ENCODE data around the gene CNNM4.
A peak's percentile ranks its signal among the peaks of the same experiment; 100 is the strongest.

Gene CNNM4

DNA sequence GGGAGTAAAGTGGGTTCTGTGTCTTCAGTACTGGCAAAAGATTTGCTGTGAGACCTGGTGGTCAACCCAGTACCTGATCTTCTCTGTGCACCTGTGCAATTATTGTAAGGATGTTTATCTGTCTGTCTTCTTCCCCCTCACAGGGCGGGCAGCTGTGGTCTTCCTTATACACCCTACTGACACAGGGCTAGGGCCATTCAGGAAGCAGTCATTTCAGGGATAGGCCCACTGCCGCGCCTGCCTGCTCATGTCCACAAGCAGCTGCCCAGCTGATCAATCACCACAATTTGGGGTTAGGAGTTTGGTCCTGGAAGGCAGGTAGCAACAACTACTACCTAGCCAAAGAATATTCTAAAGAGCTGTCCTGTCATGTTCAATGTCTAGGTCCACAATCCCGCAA lies 1.2 kb upstream of the CNNM4 start (continued):
- TF ChIP-seq ZNF670 (tag by site-specific recombination; IDR thresholded peaks at IDR 0.05; ENCODE audit: low read depth) = no peak
- TF ChIP-seq OSR2 (tag by site-specific recombination; IDR thresholded peaks at IDR 0.05) = no peak
- no peak for TF ChIP-seq TRIM28 (IDR thresholded peaks at IDR 0.05; ENCODE audit: borderline replicate concordance, low read length)
- no peak for TF ChIP-seq ZNF140 (tag by site-specific recombination; IDR thresholded peaks at IDR 0.05)
- no peak for TF ChIP-seq ZNF433 (tag by site-specific recombination; IDR thresholded peaks at IDR 0.05; ENCODE audit: low read depth)
- TF ChIP-seq ZNF560 (tag by site-specific recombination; IDR thresholded peaks at IDR 0.05; ENCODE audit: borderline replicate concordance) = no peak
- TF ChIP-seq, protein P1, sequence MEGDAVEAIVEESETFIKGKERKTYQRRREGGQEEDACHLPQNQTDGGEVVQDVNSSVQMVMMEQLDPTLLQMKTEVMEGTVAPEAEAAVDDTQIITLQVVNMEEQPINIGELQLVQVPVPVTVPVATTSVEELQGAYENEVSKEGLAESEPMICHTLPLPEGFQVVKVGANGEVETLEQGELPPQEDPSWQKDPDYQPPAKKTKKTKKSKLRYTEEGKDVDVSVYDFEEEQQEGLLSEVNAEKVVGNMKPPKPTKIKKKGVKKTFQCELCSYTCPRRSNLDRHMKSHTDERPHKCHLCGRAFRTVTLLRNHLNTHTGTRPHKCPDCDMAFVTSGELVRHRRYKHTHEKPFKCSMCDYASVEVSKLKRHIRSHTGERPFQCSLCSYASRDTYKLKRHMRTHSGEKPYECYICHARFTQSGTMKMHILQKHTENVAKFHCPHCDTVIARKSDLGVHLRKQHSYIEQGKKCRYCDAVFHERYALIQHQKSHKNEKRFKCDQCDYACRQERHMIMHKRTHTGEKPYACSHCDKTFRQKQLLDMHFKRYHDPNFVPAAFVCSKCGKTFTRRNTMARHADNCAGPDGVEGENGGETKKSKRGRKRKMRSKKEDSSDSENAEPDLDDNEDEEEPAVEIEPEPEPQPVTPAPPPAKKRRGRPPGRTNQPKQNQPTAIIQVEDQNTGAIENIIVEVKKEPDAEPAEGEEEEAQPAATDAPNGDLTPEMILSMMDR (tag by site-specific recombination; IDR thresholded peaks at IDR 0.05) = no peak
- no peak for TF ChIP-seq ZNF354C (tag by site-specific recombination; IDR thresholded peaks at IDR 0.05; ENCODE audit: borderline replicate concordance, low read depth)
- TF ChIP-seq ZNF621 (tag by site-specific recombination; IDR thresholded peaks at IDR 0.05) = no peak
- TF ChIP-seq ZNF292 (tag by site-specific recombination; IDR thresholded peaks at IDR 0.05; ENCODE audit: borderline replicate concordance, low read depth) = no peak

DNA sequence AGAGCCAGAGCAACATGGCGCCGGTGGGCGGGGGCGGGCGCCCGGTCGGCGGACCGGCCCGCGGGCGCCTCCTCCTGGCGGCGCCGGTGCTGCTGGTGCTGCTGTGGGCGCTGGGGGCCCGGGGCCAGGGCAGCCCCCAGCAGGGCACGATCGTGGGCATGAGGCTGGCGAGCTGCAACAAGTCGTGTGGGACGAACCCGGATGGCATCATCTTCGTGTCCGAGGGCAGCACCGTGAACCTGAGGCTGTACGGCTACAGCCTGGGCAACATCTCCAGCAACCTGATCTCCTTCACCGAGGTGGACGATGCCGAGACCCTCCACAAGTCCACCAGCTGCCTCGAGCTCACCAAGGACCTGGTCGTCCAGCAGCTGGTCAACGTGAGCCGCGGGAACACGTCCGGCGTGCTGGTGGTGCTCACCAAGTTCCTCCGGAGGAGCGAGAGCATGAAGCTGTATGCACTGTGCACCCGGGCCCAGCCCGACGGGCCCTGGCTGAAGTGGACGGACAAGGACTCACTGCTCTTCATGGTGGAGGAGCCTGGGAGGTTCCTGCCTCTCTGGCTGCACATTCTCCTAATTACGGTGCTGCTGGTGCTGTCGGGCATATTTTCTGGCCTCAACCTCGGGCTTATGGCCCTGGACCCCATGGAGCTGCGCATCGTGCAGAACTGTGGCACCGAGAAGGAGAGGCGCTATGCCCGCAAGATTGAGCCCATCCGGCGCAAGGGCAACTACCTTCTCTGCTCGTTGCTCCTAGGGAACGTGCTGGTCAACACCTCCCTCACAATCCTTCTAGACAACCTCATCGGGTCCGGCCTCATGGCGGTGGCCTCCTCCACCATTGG lies 507 bp downstream of the CNNM4 start:
- peaks cover 14% of the 10 kb centered on the region for H3K4me1 ChIP-seq (ENCODE audit: control insufficient read depth, insufficient read depth, low read length)
- H3K4me3 ChIP-seq (ENCODE audit: low read depth, low read length) = peak overlapping the region; percentile 73
- H3K9me3 ChIP-seq (ENCODE audit: control insufficient read depth, insufficient read depth, low read depth, low read length) = no peaks in the 10 kb centered on the region
- H3K36me3 ChIP-seq (ENCODE audit: control insufficient read depth in 2 of 2, insufficient read depth in 1 of 2, low read length in 2 of 2) = no peaks in the 10 kb centered on the region; a peak in 1 of 3 replicates
- H3K27ac ChIP-seq (ENCODE audit: extremely low read depth, low read depth, low read length) = peak overlapping the region; percentile 75
- ChIA-PET CTCF (interaction anchor here (0.6 to 6.8 kb wide), 14 partner anchors 9 to 419 kb away, joined by 3 to 48 read pairs (median 3); no protein-coding TSS in a partner anchor), POLR2A (interaction anchor here (0.8 to 2.0 kb wide), 11 partner anchors 20 to 204 kb away, joined by 3 to 6 read pairs (median 3); partner anchors contain the start of genes ANKRD39, CNNM3 and KANSL3)
- TF ChIP-seq IKZF3 (tag by site-specific recombination; IDR thresholded peaks at IDR 0.05) (no peak), ZNF677 (tag by site-specific recombination; IDR thresholded peaks at IDR 0.05) (no peak), ZNF514 (tag by site-specific recombination; IDR thresholded peaks at IDR 0.05) (no peak), SALL2 (tag by site-specific recombination; IDR thresholded peaks at IDR 0.05; ENCODE audit: borderline replicate concordance) (no peak), ZNF239 (tag by site-specific recombination; IDR thresholded peaks at IDR 0.05) (no peak), ZNF555 (tag by site-specific recombination; conservative IDR thresholded peaks at IDR 0.05) (no peak), ZNF571 (tag by site-specific recombination; IDR thresholded peaks at IDR 0.05) (no peak), ZBTB48 (tag by site-specific recombination; IDR thresholded peaks at IDR 0.05) (0 out of 2 replicates have a peak, but pooled peaks have one; percentile 9), ZNF175 (tag by site-specific recombination; IDR thresholded peaks at IDR 0.05) (no peak)
- TF ChIP-seq, protein P2, sequence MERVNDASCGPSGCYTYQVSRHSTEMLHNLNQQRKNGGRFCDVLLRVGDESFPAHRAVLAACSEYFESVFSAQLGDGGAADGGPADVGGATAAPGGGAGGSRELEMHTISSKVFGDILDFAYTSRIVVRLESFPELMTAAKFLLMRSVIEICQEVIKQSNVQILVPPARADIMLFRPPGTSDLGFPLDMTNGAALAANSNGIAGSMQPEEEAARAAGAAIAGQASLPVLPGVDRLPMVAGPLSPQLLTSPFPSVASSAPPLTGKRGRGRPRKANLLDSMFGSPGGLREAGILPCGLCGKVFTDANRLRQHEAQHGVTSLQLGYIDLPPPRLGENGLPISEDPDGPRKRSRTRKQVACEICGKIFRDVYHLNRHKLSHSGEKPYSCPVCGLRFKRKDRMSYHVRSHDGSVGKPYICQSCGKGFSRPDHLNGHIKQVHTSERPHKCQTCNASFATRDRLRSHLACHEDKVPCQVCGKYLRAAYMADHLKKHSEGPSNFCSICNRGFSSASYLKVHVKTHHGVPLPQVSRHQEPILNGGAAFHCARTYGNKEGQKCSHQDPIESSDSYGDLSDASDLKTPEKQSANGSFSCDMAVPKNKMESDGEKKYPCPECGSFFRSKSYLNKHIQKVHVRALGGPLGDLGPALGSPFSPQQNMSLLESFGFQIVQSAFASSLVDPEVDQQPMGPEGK (tag by site-specific recombination; IDR thresholded peaks at IDR 0.05) = peak; percentile 87
- TF ChIP-seq, protein P3, sequence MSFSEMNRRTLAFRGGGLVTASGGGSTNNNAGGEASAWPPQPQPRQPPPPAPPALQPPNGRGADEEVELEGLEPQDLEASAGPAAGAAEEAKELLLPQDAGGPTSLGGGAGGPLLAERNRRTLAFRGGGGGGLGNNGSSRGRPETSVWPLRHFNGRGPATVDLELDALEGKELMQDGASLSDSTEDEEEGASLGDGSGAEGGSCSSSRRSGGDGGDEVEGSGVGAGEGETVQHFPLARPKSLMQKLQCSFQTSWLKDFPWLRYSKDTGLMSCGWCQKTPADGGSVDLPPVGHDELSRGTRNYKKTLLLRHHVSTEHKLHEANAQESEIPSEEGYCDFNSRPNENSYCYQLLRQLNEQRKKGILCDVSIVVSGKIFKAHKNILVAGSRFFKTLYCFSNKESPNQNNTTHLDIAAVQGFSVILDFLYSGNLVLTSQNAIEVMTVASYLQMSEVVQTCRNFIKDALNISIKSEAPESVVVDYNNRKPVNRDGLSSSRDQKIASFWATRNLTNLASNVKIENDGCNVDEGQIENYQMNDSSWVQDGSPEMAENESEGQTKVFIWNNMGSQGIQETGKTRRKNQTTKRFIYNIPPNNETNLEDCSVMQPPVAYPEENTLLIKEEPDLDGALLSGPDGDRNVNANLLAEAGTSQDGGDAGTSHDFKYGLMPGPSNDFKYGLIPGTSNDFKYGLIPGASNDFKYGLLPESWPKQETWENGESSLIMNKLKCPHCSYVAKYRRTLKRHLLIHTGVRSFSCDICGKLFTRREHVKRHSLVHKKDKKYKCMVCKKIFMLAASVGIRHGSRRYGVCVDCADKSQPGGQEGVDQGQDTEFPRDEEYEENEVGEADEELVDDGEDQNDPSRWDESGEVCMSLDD (tag by site-specific recombination; IDR thresholded peaks at IDR 0.05) = no peak
- TF ChIP-seq, protein P4, sequence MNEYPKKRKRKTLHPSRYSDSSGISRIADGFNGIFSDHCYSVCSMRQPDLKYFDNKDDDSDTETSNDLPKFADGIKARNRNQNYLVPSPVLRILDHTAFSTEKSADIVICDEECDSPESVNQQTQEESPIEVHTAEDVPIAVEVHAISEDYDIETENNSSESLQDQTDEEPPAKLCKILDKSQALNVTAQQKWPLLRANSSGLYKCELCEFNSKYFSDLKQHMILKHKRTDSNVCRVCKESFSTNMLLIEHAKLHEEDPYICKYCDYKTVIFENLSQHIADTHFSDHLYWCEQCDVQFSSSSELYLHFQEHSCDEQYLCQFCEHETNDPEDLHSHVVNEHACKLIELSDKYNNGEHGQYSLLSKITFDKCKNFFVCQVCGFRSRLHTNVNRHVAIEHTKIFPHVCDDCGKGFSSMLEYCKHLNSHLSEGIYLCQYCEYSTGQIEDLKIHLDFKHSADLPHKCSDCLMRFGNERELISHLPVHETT (tag by site-specific recombination; IDR thresholded peaks at IDR 0.05) = no peak
- TF ChIP-seq, protein P5, sequence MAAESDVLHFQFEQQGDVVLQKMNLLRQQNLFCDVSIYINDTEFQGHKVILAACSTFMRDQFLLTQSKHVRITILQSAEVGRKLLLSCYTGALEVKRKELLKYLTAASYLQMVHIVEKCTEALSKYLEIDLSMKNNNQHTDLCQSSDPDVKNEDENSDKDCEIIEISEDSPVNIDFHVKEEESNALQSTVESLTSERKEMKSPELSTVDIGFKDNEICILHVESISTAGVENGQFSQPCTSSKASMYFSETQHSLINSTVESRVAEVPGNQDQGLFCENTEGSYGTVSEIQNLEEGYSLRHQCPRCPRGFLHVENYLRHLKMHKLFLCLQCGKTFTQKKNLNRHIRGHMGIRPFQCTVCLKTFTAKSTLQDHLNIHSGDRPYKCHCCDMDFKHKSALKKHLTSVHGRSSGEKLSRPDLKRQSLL (tag by site-specific recombination; IDR thresholded peaks at IDR 0.05) = no peak
- TF ChIP-seq, protein P6, sequence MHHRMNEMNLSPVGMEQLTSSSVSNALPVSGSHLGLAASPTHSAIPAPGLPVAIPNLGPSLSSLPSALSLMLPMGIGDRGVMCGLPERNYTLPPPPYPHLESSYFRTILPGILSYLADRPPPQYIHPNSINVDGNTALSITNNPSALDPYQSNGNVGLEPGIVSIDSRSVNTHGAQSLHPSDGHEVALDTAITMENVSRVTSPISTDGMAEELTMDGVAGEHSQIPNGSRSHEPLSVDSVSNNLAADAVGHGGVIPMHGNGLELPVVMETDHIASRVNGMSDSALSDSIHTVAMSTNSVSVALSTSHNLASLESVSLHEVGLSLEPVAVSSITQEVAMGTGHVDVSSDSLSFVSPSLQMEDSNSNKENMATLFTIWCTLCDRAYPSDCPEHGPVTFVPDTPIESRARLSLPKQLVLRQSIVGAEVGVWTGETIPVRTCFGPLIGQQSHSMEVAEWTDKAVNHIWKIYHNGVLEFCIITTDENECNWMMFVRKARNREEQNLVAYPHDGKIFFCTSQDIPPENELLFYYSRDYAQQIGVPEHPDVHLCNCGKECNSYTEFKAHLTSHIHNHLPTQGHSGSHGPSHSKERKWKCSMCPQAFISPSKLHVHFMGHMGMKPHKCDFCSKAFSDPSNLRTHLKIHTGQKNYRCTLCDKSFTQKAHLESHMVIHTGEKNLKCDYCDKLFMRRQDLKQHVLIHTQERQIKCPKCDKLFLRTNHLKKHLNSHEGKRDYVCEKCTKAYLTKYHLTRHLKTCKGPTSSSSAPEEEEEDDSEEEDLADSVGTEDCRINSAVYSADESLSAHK (tag by site-specific recombination; IDR thresholded peaks at IDR 0.05) = 0 out of 2 replicates have a peak, but pooled peaks have one; percentile 13
